Right renal cortex interstitium (tissue), 3 donors: ENCODE measurements around the gene ETV7. TPM values are rescaled to one million over a fixed set of nuclear protein-coding genes. Genes with fewer than 3 reads are reported as not detected.

Experiments
- DNase-seq, 3 donors: peaks; one replicate each; pipeline ENCODE4 v3.0.0-alpha.2; 2013; ENCODE audit warnings: low read depth in 3 of 3, low spot score in 2 of 3
- polyA plus RNA-seq, 3 donors: library from polyadenylated mRNA; unstranded; fragments of 120-200 nt; gene quantifications; one replicate each; pipeline ENCODE4 v1.2.1, GENCODE V29; 2013; ENCODE audit not compliant: insufficient read length in 3 of 3

Gene ETV7
- polyA plus RNA-seq, 3 donors, result 0.08 to 0.11 TPM; not detected in 1

DNA sequence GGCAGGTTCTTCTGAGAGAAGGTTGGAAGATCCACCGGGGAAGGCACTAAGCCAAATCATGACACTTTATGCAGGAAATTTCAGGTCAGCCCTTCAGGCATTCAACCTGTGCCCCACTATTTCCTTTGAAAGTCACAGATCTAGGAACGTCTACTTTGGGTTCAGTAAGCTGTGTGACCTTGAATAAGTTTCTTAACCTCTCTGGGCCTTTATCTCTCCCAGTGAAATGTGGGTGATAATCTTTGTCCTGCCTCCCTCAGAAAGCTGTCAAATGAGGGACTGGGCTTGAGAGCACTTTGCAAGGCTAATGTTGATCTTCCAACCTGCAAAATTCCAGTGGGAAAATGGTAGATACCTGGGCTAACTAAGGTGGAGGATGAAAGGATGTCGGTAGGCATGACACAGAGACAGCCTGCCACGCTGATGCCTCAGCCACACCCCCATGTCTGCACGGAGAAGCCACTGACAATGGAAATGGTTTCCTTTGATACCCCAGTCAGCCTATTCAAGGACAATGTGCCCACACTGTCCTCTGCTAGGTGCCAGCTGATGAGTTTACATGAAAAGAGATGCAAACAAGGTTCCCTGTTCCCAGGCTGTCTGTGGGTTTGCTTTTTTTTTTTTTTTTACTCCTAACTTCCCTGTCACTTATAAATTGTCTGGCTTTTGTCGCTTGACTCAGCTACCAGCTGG is 60.1 kb downstream of the ETV7 start:
- DNase-seq, result no peak

DNA sequence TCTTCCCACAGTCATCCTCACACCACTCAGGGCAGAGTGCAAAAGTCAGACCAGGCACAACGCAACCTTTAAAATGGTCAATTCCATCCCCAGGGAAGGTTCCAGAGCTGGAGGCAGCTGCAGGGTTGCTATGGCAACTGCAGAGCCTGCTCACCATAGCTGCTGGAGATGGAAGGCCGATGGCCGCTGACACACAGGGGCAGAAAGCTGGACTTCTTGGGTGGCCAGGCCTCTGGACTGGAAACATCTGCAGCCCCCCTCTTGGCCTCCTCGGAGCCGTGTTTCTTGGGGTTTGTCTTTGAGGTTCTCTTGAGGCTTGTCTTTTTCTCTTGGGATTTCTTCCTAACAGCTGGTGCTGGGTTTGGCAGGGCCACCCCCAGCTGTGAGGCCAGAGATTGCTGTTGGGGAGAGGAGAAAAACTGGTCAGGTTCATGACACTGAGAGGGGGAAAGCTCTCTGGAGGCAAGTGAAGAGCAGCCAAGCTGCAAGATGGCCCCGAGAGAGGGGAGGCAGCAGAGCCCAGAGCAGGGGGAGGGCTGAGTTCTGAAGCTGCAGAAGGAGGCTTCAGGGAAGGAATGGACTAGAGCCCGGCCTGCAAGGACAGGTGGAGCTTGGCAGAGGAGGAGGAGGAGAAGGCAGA is 61.0 kb downstream of the ETV7 start:
- no peak for DNase-seq

GRCh38 chr6:36324715-36325114 is 62.8 kb downstream of the ETV7 start:
- DNase-seq, result no peak

DNA sequence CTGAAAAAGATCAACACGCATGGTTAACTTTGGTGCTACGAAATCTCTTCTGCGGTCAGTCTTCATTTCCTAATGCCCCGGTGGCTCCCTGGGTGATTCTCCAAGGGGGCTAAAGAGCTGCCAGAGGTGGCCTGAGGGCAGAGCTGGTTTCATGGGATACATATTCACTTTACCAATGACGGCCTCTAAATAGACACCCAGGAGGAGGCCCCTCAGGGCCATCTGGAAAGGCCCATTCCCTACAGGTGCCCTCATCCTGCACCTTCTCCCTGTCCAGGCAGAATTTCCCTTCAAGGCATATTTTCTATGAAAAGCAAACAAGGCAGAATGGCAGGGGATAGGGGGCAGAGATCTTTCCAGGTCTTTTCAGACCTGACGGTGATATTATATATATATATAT is 63.3 kb downstream of the ETV7 start:
- no peak for DNase-seq

GRCh38 chr6:36323062-36323461 is 64.4 kb downstream of the ETV7 start:
- no peak for DNase-seq

- DNase-seq, result no peak
These were observed 64.9 kb downstream of the ETV7 start for GRCh38 chr6:36322591-36322990.

DNA sequence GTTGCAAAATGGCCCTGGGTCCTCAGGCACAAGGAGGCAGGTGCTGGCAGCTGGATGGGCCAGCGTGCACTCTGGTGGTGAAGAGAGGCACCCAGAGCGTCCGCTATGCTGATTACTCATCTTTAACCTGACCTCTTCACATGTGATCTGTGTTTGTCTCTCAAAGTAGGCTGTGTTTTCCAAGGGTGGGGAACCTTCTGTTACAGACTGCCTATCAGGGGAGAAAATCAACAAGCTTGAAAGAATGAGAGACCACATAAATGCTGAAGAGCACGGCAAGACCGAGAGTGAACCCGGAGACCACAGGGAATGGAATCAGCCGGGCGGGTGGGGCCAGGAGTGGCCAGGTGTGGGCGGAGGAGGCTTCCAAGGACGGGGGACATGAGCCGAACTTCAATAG is 67.0 kb downstream of the ETV7 start:
- no peak for DNase-seq

DNA sequence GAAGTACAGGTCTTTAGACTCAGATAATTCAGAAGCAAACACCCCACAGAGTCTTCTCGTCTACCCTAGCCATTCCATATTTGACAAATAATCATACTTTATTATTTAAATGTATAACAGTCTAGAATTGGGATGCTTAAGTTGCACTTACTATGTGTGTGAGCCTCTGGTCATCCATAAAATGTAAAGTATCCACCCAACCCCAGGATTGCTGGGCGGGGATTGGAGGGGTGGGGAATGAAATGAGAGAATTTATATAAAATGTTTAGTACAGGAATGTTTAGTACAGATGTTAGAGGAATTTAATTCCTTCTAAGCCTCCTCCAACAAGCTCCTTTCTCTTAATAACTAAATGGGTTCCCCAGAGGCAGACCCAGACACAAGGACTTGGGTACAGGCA is 67.6 kb downstream of the ETV7 start:
- no peak for DNase-seq

- DNase-seq, result no peak
These were observed 68.1 kb downstream of the ETV7 start for GRCh38 chr6:36319436-36319762.

DNA sequence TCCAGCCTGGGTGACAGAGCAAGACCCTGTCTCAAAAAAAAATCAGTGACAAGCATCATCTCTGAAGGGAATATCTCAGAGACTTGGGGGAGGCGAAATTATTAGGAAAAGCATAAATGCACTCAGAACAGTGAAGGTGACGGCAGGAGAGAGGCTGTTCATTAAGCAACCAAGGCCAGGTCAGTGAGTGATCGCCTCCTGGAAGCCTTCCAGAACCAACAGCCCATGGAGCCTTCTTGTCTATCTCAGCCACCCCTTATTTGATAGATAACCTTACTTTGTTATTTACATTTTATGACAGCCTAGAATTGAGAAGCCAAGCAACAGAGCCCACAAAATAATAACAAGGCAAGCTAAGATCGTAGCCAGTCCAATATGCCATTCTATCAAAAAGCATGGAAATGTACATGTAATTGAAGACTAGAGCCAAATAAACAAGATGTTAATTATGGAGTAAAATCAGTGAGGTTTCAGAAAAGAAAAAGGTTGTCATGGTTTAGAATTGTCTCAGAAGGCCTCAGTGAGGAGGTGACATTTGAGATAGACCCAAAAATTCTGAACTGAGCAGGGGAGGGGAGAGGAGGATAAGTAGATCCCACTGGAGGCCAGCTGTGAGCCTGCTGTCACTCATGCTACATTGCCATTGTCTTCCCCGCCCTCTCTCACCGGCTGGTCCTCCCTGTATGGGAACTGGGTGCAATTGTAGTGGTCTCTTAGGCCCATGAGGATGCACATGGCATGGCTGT is 68.6 kb downstream of the ETV7 start:
- no peak for DNase-seq

DNA sequence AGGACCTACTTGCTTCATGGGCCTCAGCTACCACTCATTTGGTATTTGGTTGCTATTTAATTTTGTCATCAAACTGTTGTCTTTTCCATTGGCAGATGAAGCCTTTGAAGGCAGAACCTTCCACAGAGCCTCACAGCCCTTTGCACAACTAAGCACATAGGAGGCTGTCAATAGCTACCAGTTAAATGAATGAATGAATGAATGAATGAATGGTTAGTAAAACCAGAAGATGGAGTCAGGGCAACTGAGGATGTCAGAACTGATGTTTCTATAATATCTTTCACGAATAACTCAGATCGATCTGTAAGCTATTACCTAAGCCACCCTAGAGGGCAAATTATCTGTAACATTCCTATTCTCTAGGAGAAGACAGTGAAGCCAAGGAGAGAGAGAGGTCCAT is 69.8 kb downstream of the ETV7 start:
- DNase-seq, result no peak

Other genes starting within 250 kb of the ETV7 start
- 10 to 100 TPM; 42.9 to 45.1 (median 43.8) TPM for gene BRPF3, start 190.9 kb downstream of the ETV7 start, polyA plus RNA-seq
- 1 to 10 TPM; 2.1 to 3.1 (median 3.0) TPM for gene PNPLA1, start 117.6 kb downstream of the ETV7 start, polyA plus RNA-seq
- under 1 TPM; 0.19 to 0.35 (median 0.20) TPM for gene BNIP5, start 50.8 kb downstream of the ETV7 start, polyA plus RNA-seq
- under 1 TPM in 1 of 3 donors, not detected in 2; 0.10 TPM for gene PXT1, start 55.2 kb upstream of the ETV7 start, polyA plus RNA-seq
- 10 to 100 TPM; 51.1 to 53.0 (median 52.0) TPM for gene KCTD20, start 55.3 kb upstream of the ETV7 start, polyA plus RNA-seq
- 10 to 100 TPM; 47.4 to 54.7 (median 48.5) TPM for gene STK38, start 159.8 kb upstream of the ETV7 start, polyA plus RNA-seq
- 100 to 1,000 TPM; 637 to 661 (median 654) TPM for gene SRSF3, start 206.7 kb upstream of the ETV7 start, polyA plus RNA-seq